ENCODE measurements around the gene BOK.

- TF ChIP-seq CTCF (IDR thresholded peaks at IDR 0.05; ENCODE audit: low read depth, low read length) (no peak), EZH2phosphoT487 (IDR thresholded peaks at IDR 0.05; ENCODE audit: low read depth) (no peak)
Measured at GRCh38 chr2:241620419-241620769, 61.8 kb downstream of the BOK start.
